DLD1 (cell line): Measurements from ENCODE around the gene ACOXL.

ENCODE experiments used
- in situ Hi-C: cut with HindIII; loops from 2 replicates; pipeline ENCODE4 v1.10.0; 2017; ENCODE audit warnings: low sequenced_read_pairs

The ACOXL gene

GRCh38 chr2:111094691-111095090 lies 362.3 kb downstream of the ACOXL start:
- in situ Hi-C loops, result no loop called here

GRCh38 chr2:111095434-111095833 lies 363.1 kb downstream of the ACOXL start:
- in situ Hi-C loops, result no loop called here

GRCh38 chr2:111099402-111099801 lies 367.0 kb downstream of the ACOXL start:
- in situ Hi-C loops, result no loop called here

- in situ Hi-C loops, result no loop called here
Observed at GRCh38 chr2:111100087-111100764, 367.9 kb downstream of the ACOXL start.

- in situ Hi-C loops, result no loop called here
Observed at GRCh38 chr2:111100765-111101162, 368.4 kb downstream of the ACOXL start.

- in situ Hi-C loops, result no loop called here
Observed at GRCh38 chr2:111101592-111101991, 369.2 kb downstream of the ACOXL start.

- in situ Hi-C loops, result no loop called here
Observed at GRCh38 chr2:111102216-111102615, 369.8 kb downstream of the ACOXL start.

- in situ Hi-C loops, result no loop called here
Observed at GRCh38 chr2:111105926-111106325, 373.6 kb downstream of the ACOXL start.

GRCh38 chr2:111106706-111107105 lies 374.3 kb downstream of the ACOXL start:
- in situ Hi-C loops, result no loop called here

GRCh38 chr2:111108745-111109271 lies 376.4 kb downstream of the ACOXL start:
- in situ Hi-C loops, result no loop called here

- in situ Hi-C loops, result no loop called here
Observed at GRCh38 chr2:111111101-111111755, 378.9 kb downstream of the ACOXL start.

- in situ Hi-C loops, result no loop called here
Observed at GRCh38 chr2:111113838-111114237, 381.5 kb downstream of the ACOXL start.

GRCh38 chr2:111116011-111116746 lies 383.8 kb downstream of the ACOXL start:
- in situ Hi-C loops, result no loop called here

GRCh38 chr2:111116843-111117597 lies 384.6 kb downstream of the ACOXL start:
- in situ Hi-C loops, result no loop called here

- in situ Hi-C loops, result no loop called here
Observed at GRCh38 chr2:111117598-111118480, 385.5 kb downstream of the ACOXL start.

GRCh38 chr2:111118481-111118980 lies 386.2 kb downstream of the ACOXL start:
- in situ Hi-C loops, result no loop called here

- in situ Hi-C loops, result no loop called here
Observed at GRCh38 chr2:111118981-111119821, 386.8 kb downstream of the ACOXL start.

GRCh38 chr2:111119822-111120252 lies 387.5 kb downstream of the ACOXL start:
- in situ Hi-C loops, result no loop called here
